NCI-H1092 treated with DMSO at 0.1 percent for 48 hours (cell line): ENCODE results near the gene PEX12.
"Not testable (repeated sequence)": the region's sequence is repeated elsewhere in the genome, so short reads cannot be mapped to it uniquely, and the experiment has no call there.

Source experiments
- DNase-seq: peaks from one replicate; lab custom pipeline; 2025; lab: John Stamatoyannopoulos, UW

PEX12 gene

DNA sequence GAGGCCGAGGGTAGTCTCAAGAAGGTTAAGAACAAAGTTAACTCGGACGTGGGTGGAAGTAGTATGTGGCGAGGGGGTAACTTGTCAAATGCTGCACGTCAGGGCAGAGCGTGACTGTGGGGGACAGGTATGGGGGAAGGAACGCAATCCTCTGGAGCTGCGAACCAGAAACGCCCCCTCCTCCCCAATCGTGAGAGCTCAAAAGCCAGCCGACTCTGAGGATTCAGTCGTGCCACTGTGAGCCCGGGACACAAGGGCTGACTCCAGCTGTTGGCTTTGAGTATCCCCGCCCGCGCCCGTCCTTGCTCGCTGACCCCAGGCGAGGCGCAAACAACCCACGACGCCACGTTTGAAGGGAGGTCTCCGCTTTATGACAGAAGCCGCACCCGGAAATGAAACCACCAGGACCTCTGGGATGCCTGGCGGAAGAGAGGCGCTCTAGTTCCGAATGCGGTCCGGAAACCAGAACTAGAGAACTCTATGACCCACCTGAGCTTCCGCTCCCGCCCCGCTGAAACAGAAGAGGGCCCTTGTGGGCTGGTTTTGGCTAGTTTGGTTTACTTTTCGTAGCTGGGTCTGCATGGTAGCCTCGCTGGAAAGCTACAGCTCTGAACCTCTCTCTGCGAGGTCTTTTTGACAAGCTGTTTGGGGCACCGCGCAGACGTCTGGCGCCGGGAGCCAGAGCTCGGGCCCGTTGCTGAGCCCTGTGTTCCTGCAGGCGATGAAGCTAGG is at the start of gene PEX12:
TSS of gene PEX12 (minus strand) at position 375 of the 732 bp plus-strand sequence. CDS start 550 bp downstream, outside the sequence.
- DNase-seq, result peak; percentile 91

DNA sequence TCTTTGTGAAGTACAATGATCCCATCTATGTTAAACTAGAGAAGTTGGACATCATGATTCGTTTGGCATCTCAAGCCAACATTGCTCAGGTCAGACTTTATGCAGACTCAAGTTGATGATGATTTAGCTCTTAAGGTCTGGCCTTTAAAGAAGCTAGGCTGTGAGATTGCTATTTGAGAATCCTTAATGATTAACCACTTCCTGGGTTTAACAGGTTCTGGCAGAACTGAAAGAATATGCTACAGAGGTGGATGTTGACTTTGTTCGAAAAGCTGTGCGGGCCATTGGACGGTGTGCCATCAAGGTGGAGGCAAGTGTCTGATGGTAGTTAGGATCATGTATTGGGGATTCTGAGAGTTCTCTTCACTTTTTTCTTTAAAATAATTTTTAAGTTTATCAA is 49.0 kb upstream of the PEX12 start:
- DNase-seq, result no peak

- DNase-seq, result no peak
Observed at GRCh38 chr17:35621768-35622167, 43.4 kb upstream of the PEX12 start.

DNA sequence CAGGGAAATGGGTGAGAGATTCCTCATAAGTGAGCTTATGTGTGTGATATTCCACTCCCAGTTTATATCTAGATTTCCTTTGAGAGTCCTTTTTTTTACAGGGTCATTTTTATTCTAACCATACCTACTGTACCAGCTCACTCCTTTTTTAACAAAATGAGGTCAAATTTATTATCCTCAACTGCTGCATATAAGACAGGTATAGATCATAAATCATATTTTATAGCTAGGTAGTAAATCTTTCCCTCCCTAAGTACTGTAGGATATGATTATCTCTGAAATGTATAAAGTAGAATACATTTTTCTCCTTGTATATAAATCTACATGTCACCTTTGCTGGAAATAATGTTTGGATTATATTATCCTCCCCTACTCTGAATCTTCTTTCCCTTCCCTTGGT is 40.3 kb upstream of the PEX12 start:
- DNase-seq, result no peak

GRCh38 chr17:35617505-35617904 is 39.1 kb upstream of the PEX12 start:
- no peak for DNase-seq

DNA sequence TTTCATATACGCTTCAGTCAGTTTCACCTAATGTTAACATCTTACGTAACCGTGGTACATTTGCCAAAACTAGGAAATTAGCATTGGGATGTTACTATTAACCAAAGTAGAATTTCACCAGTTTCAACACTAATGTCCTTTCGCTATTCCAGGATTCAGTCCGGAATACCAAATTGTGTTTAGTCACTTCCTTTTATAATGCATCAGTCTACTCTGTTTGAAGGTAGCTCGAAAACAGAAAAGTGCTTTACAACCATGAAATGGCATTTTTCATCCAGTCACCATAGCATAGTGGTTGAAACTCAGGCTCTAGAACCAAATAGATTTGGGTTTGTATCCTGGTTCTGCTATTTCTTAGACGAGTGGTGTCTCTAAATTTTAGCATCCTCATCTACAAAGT is 38.2 kb upstream of the PEX12 start:
- DNase-seq, result no peak

DNA sequence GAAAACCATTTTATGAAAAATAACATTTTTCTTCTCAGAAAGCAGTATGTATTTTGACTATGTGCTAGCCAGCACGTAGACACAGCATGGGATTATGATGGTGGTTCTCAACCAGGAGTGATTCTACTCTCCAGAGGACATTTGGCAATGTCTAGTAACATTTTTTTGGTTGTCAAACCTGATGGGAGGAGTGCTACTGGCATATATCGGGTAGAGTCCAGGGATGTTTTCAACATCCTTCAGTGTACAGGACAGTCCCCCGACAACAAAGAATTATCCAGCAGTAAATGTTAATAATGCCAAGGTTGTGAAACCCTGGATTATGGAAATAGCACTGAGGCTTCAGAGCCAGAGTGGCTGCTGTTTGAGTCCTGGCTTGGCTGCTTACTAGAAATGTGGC is 36.4 kb upstream of the PEX12 start:
- no peak for DNase-seq

GRCh38 chr17:35612924-35613521 is 34.7 kb upstream of the PEX12 start:
- peak; percentile 28 for DNase-seq

- DNase-seq, result not testable (repeated sequence)
Observed at GRCh38 chr17:35610746-35611145, 32.4 kb upstream of the PEX12 start.

DNA sequence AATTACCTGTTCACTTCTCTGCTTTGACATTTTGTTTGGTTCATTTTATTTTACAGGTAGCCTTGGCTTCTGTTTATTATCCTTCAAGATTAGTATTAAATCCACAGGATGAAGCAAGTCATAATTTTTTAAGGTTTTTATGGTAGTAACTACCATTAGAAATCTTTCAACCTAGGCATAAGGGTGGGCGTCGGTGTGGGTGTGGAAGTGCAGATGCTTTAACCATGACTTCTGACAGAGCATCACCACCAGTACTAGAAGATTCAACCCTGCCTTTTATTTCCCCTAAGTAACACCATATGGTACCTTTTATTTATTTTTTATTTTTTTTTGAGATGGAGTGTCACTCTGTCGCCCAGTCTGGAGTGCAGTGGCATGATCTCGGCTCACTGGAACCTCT is 31.5 kb upstream of the PEX12 start:
- DNase-seq, result no peak

- no peak for DNase-seq
Observed at GRCh38 chr17:35607239-35607847, 29.0 kb upstream of the PEX12 start.

DNA sequence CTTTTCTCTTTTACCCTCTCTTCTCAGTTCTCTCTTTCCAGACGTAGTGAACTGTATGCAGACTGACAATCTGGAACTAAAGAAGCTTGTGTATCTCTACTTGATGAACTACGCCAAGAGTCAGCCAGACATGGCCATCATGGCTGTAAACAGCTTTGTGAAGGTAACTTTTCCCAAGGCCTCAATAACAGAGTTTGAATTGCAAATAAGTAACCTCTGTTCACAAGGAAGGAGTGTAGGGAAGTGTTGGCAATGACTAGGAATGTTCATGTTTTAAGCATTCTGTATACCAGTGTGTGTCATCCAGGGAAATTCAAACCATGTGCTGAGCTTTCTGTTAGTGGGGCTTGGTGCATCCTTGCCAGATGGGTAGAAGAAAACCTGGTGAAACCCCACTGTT is 27.3 kb upstream of the PEX12 start:
- no peak for DNase-seq

- no peak for DNase-seq
Observed at GRCh38 chr17:35603674-35604073, 25.3 kb upstream of the PEX12 start.

- DNase-seq, result no peak
Observed at GRCh38 chr17:35597604-35598003, 19.2 kb upstream of the PEX12 start.

DNA sequence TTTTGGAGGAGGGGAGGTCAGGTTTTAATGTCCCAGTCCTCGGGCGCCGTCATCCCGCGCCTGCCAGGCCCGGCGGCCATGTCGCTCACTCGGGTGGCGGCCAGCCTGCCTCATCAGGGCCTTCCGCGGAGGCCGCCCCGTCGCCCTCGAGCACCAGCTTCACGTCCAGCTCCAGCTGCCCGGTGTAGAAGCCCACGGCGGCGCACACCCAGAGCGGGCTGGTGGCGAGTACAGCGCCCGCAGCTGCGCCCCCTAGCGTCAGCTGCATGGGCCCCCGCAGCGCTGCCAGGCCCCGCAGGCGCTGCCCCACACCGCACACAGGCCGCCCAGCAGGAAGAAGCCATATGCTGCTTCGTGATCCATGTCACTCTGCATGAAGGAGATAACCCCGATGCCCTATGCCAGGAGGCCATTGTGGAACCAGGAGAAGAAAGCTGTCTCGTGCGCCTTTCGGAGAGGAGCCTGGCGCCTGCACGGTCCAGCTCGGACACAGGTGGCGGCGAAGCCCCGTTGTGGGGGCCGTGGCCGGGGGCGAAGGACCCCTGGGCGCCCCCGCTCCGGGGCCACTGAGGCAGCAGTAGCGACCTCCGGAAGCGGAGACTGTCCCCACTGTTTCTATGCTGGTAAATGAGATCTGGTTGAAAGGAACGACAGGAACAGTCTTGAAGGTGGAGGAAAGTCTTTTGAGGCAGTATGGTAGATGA is 18.3 kb upstream of the PEX12 start:
- DNase-seq, result no peak

DNA sequence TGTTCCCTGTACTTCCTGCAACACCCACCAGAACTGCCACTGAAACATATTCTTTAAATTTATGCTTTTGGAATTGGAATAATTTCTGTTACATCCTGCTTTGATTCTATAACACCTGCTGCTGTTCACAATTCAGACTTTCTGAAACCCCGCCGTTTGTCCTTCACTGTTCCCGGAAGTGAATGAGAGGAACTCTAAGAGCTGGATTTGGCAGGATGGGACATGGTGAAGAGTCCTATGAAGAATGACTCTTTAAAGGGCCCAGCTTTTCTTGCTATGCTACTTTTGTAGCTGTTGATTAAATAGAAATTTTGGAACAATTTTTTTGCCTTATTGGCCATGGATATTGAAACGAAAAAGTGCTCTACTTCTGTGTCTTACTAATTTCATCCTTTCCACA is 17.7 kb upstream of the PEX12 start:
- DNase-seq, result no peak

DNA sequence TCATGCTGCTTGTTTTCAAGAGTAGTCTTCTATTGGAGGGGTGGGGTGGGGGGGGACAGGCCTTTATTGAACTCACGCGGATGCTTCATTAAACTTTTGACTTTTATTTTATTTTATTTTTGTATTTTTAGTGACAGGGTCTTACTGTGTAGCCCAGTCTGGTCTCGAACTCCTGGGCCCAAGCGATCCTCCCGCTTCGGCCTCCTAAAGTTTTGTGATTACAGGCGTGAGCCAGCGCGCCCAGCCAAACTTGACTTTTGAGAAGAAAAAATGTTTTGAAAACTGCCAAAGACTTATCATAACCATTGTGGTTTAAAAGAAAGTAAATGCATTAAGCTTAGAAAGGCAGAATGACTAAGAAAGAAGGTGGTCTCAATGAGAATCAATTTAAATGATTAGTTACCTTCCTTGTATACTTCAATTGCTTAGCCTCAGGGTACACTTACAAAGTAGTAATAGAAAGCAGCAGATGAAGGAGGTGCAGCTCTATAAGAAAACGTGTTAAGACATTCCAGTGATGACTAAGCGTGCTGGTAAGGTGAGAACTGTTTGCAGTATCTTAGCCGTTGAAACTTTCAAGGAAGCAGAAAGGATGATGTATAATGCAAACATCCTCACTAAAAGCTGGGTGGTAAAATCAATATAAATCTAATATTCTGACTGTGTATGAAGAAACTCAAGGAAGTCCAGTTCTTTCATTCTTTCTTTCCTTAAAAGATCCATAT is 10.0 kb upstream of the PEX12 start:
- no peak for DNase-seq

- peak; percentile 94 for DNase-seq
Observed at GRCh38 chr17:35587074-35587961, 8.9 kb upstream of the PEX12 start, which contains the start of gene AP2B1. Gene AP2B1, plus strand, starts transcription at chr17:35587322. Its CDS starts 6,709 bp downstream, at chr17:35594031.

- DNase-seq, result no peak
Observed at GRCh38 chr17:35586569-35587073, 8.2 kb upstream of the PEX12 start.

GRCh38 chr17:35584061-35584460 is 5.7 kb upstream of the PEX12 start:
- no peak for DNase-seq

- DNase-seq, result no peak
Observed at GRCh38 chr17:35578929-35579432, 610 bp upstream of the PEX12 start.
